Brain microvascular endothelial cell (primary cell): Measurements from ENCODE around the gene ALK.
A peak's percentile ranks its signal among the peaks of the same experiment; 100 is the strongest.
"Not testable (repeated sequence)": the region's sequence is repeated elsewhere in the genome, so short reads cannot be mapped to it uniquely, and the experiment has no call there.

ENCODE experiments used
- DNase-seq: peaks from one replicate; pipeline ENCODE4 v3.0.0-alpha.2; 2020
- H3K27ac ChIP-seq: fragments of 250-450 bp; sonication (Bioruptor Pico); 2 replicates; pipeline ENCODE4 v1.5.1; 2020; ENCODE audit warnings: mild to moderate bottlenecking, moderate library complexity
- H3K27me3 ChIP-seq: fragments of 250-450 bp; sonication (Bioruptor Pico); replicated peaks from 2 replicates; pipeline ENCODE4 v1.5.1; 2020; ENCODE audit warnings: mild to moderate bottlenecking
- H3K36me3 ChIP-seq: fragments of 250-450 bp; sonication (Bioruptor Pico); replicated peaks from 2 replicates; pipeline ENCODE4 v1.5.1; 2020; ENCODE audit warnings: mild to moderate bottlenecking
- H3K4me3 ChIP-seq: 2 replicates; pipeline ENCODE4 v1.5.1; 2011; ENCODE audit warnings: low read depth, mild to moderate bottlenecking, control low read depth, low read length, moderate library complexity
- in situ Hi-C: cut with HindIII; loops from 2 replicates; pipeline ENCODE4 v1.10.0; 2017; ENCODE audit warnings: low sequenced_read_pairs, low pct_ligation_motif_present
- TF ChIP-seq, protein P1 (sequence below): IDR thresholded peaks from 2 replicates; pipeline ENCODE4 v1.5.1; 2011; ENCODE audit warnings: low read depth, mild to moderate bottlenecking, moderate library complexity, low read length, control low read depth, inconsistent platforms; ENCODE audit errors: missing control alignments

Gene ALK

DNA sequence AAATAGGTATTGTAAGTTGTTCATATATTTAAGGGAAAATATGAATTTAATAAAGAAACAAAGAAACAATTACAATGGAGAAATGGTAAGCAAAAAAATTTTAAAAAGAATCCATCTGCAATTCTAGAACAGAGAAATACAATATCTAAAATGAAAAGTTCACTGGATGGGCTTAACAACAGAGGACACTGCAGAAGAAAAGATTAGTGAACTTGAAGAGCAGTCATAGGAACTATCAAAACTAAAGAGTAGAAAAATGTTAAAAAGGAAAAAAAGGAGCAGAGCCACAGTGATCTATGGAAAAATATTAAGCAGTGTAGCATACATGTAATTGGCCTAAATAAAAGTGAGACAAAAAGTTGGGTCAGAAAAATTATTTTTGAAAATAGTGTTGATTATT lies 83.5 kb downstream of the ALK start:
- no peak for DNase-seq
- in situ Hi-C loops, result no loop called here

DNA sequence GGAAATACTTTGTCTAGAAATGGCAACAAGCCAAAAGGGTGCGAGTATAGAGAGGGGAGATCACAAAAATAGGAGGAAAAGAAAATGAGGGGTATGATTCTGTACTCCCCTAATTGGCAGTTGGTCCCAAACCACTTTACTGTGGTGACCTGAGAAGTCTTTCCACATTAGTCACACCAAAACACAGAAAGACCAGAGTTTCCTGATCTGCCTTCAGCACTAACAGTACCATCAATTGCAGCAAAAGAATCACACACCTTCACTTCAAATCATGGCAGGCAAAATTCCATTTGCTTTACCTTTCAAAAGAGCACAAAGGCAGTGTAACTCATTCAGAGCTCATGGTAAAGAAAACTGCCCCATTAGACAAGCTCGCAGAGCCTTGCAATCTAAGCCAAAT lies 86.8 kb downstream of the ALK start:
- DNase-seq, result no peak
- Histone ChIP-seq H3K4me3 (no peak overlapping the region), H3K27ac (no peak overlapping the region), H3K36me3 (no peaks in the 10 kb centered on the region), H3K27me3 (no peaks in the 10 kb centered on the region)
- TF ChIP-seq, protein P1, sequence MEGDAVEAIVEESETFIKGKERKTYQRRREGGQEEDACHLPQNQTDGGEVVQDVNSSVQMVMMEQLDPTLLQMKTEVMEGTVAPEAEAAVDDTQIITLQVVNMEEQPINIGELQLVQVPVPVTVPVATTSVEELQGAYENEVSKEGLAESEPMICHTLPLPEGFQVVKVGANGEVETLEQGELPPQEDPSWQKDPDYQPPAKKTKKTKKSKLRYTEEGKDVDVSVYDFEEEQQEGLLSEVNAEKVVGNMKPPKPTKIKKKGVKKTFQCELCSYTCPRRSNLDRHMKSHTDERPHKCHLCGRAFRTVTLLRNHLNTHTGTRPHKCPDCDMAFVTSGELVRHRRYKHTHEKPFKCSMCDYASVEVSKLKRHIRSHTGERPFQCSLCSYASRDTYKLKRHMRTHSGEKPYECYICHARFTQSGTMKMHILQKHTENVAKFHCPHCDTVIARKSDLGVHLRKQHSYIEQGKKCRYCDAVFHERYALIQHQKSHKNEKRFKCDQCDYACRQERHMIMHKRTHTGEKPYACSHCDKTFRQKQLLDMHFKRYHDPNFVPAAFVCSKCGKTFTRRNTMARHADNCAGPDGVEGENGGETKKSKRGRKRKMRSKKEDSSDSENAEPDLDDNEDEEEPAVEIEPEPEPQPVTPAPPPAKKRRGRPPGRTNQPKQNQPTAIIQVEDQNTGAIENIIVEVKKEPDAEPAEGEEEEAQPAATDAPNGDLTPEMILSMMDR, result no peak
- in situ Hi-C loops, result no loop called here

More for the DNA sequence above, 83.5 kb downstream of the ALK start:
- no peaks in the 10 kb centered on the region for H3K36me3 ChIP-seq
- no peak overlapping the region for H3K27ac ChIP-seq
- TF ChIP-seq, protein P1, result no peak
- H3K4me3 ChIP-seq, result no peak overlapping the region
- H3K27me3 ChIP-seq, result peaks cover 4% of the 10 kb centered on the region

DNA sequence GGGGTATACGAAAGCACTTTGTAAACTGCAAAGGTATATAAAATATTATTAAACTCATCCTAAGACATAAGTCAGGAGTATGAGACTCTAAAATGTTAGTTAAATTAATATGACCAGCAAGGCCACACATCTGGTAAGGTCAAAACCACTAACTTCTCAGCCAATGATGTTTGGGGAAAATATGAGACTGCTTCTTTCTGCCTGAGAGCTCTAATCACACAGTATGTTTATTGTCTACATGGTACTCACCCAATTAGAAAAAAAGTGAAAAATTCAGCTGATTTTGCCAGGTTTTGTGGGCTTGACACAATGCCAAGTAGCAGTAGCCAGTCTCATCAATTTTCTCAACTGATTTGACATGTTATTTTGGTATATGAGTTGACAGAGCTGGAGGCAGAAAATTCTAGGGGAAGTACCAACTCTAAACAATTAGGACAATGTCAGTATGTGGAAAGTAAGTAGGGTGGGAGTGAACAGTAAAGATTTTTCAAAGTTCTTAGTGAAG lies 87.3 kb downstream of the ALK start:
- no peak overlapping the region for H3K4me3 ChIP-seq
- in situ Hi-C loops, result no loop called here
- TF ChIP-seq, protein P1, result no peak

DNA sequence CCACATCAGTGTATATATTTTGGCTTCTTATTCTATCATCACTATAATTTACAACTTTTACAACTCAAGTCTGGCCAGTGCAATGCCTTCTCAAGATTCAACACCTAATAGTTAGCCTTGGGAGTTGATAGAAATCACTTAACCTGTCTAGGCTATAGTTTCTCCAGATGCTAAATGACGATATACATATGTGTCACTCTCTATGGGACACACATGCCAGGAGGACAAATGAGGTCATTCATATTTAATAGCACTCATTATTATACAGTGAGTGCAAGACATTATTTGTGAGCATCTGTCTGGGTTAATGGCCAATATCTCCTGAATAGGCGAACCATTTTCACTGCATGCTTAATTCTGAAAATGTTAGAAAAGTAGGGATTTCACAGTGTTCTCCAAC lies 89.8 kb downstream of the ALK start:
- TF ChIP-seq, protein P1, result no peak
- Histone ChIP-seq H3K36me3 (no peaks in the 10 kb centered on the region), H3K27ac (no peak overlapping the region), H3K4me3 (no peak overlapping the region), H3K27me3 (no peaks in the 10 kb centered on the region)
- DNase-seq, result no peak
- in situ Hi-C loops, result no loop called here

More for the DNA sequence above, 87.3 kb downstream of the ALK start:
- H3K27ac ChIP-seq, result no peak overlapping the region
- H3K27me3 ChIP-seq, result no peaks in the 10 kb centered on the region
- DNase-seq, result no peak
- H3K36me3 ChIP-seq, result no peaks in the 10 kb centered on the region

DNA sequence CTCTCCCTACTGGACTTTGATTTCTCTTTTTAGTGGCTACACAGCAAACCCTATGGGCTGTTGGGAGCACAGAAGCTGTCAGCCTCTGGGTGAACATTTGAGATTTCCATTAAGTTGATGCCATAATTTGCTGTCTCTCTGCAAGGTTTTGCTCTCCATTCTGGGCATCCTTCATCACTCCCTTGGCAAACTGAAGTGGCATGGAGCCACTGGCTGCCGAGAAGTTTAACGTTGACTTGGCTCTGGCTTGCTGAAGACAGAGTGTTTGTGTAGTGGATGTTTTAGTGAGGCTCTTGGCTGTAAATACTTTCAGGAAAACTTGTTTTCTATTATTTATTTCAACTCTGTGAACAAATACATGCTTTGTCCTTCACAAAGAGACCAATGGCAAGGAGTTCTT lies 91.5 kb downstream of the ALK start:
- TF ChIP-seq, protein P1, result no peak
- DNase-seq, result no peak
- Histone ChIP-seq H3K4me3 (no peak overlapping the region), H3K27me3 (no peaks in the 10 kb centered on the region), H3K36me3 (no peaks in the 10 kb centered on the region), H3K27ac (no peak overlapping the region)
- in situ Hi-C loops, result no loop called here

DNA sequence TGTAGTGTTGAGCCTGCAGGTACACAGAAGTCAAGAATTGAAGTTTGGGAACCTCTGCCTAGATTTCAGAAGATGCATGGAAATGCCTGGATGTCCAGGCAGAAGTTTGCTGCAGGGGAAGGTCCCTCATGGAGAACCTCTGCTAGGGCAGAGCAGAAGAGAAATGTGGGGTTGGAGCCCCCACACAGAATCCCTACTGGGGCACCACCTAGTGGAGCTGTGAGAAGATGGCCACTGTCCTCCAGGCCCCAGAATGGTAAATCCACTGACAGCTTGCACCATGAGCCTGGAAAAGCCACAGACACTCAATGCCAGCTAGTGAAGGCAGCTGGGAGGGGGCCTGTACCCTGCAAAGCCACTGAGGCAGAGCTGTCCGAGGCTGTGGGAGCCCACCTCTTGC lies 97.2 kb downstream of the ALK start:
- H3K36me3 ChIP-seq, in situ Hi-C loops, H3K27ac ChIP-seq, DNase-seq, H3K27me3 ChIP-seq, H3K4me3 ChIP-seq: not testable (repeated sequence)
- TF ChIP-seq, protein P1, result peak; percentile 44
